Fibroblast of skin of right quadriceps (primary cell): ENCODE data around the gene CHCHD3.

Experiments
- DNase-seq: peaks from one replicate; pipeline ENCODE4 v3.0.0-alpha.2; 2013

Gene CHCHD3

GRCh38 chr7:132800522-132800921, 281.4 kb downstream of the CHCHD3 start:
- no peak for DNase-seq

- DNase-seq: no peak
Measured at GRCh38 chr7:132799081-132799413, 282.8 kb downstream of the CHCHD3 start.

DNA sequence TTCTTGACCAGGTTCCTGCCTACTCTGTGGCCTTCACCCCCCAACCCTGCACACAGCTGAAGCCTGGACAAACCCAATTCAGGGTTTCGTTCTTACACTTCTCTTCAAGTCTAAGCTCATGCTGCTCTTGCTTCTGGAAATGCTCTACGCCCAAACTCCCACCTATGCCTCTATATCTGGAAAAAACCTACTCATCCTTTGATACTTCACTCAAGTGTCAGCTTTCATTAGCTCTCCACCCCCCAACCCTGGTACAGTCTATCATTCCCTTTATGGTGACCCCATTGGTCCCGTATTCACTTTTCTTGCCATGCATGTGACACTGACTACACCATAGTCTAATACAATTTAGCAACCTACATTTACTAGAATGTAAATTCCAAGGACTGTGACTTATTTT, 284.7 kb downstream of the CHCHD3 start:
- DNase-seq: no peak

GRCh38 chr7:132793474-132793873, 288.4 kb downstream of the CHCHD3 start:
- DNase-seq: no peak

GRCh38 chr7:132791036-132791435, 290.9 kb downstream of the CHCHD3 start:
- no peak for DNase-seq

DNA sequence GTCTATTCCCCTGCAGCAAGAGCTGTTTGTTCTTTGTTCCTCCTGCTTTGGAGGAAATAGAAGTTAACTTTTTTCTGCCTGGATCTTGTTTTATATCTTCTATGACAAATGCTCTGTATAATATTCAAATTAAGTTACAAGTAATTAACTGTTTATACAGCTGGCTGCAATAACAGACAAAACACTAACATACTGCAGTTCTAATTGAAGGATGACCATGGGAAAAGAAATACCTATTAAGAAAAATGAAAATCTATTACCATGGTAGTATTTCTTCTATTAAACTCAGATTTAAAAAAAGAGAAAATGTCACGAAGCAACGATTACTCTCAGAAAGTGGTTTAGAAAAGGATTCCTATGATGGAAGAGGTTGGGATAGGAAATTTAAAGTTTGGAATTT, 291.8 kb downstream of the CHCHD3 start:
- DNase-seq: no peak

DNA sequence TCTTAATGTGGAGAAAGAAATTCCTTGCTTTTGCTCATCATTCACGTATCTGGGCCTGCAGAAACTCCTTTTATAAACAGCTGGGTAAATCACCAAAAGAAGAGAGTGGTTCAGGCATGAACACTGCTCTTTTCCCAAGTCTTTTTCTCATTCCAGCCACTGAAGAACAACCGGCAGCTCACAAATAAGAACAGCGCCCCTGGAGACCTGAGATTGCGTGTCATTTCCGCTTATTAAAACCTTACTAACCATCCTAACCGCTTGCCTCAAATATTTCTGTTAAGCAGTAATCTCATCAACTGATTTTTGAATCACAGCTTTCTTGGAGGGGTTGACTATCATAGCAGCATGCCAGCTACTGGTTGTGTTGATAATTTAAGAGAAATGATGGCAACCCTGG, 292.6 kb downstream of the CHCHD3 start:
- peak; percentile 40 for DNase-seq

- no peak for DNase-seq
Measured at GRCh38 chr7:132785870-132786269, 296.0 kb downstream of the CHCHD3 start.

DNA sequence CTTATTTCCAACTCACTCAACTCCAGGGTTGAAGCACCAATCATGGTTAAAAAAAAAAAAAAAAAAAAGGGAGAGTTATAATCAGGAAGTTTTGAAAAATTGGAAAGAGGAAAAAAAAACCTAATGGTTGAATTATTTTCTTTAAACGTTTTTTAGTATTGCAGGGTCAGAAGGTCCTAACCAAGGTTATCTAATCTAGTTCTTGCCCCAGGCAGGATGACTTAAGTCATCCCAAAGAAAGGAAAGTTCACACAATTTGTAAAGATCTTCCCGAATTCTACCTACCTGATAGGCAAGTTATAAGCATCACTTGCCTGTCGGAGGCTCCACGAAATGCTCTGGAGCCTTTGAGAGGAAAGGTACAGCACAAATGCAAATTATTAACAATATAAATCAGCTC, 297.5 kb downstream of the CHCHD3 start:
- DNase-seq: no peak

GRCh38 chr7:132783824-132784223, 298.1 kb downstream of the CHCHD3 start:
- DNase-seq: peak; percentile 89

DNA sequence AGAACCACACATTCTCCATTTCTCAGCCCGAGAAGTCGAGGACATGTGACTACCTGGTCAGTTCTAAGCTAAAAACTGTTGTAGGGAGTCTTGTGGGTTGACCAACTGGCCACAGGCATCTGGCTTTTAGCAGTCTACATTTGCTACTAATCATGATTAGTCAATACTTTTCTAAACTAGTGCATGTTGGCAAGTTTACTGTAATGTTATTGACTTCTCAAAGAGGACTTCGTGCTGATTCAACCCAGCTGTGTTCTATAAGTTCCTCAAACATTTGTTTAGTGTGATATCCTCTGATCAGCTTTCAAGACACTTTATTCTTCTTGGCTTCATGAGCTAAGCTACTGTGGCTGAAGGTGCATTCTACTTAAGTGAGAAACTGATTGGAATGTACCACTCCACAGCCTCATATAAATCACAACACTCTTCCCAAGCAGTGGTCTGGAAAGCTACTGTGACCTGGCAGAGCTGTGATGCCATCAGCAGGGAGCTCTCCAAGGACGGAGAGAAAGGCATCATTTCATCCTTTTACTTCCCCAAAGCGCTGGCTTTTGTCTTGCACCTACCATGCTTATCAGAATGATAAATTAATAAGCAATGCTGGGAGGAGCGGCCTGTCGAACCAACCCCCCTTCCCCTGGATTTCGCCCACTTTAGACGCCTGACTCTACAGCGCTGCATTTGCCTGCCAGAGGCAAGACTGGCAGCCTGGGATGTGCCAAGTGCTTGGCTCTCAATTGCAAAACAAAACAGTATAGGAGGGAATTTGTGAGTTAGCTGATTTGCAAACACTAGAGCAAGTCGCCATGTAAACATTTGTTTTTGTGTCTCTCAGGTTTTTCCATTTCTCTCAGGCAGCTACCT, 298.9 kb downstream of the CHCHD3 start:
- DNase-seq: peak; percentile 96

GRCh38 chr7:132780822-132781221, 301.1 kb downstream of the CHCHD3 start:
- DNase-seq: no peak

DNA sequence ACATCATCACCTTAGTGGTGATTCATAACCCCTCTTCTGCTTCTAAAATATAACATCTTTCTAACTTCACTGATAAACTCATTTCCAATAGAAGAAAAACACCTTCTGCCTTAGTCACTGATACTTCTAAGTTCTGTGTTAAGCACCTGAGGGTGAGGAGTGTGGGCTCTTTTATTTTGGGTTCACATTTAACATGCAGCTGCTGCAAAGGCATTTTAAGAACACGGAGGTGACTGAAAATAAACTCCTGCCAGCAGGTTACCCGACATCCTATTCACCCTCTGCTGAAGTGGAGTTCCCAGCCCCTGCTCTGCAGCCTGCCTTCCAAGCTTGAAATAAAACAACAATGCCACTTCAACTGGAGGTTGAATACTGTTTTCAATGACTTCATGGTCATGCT, 302.7 kb downstream of the CHCHD3 start:
- no peak for DNase-seq

DNA sequence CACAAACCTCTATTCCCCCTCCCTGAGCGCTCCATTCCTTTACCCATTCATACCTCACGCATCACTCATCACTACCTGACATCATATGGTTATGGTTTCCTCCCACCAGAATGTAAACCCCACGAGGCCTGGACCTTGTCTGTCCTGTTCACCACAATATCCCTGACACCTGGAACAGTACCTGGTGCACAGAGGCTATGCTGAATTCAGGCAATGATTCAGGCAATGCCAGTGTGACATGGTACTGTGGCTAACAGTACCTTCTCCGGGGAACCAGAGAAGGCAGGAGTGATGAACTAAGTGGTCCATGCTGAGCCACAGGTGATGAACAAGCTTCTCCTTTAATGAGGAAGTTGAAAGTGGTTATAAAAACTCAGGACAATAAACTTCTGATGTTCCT, 303.1 kb downstream of the CHCHD3 start:
- DNase-seq: no peak

GRCh38 chr7:132777956-132778355, 303.9 kb downstream of the CHCHD3 start:
- no peak for DNase-seq

GRCh38 chr7:132777414-132777813, 304.5 kb downstream of the CHCHD3 start:
- no peak for DNase-seq

DNA sequence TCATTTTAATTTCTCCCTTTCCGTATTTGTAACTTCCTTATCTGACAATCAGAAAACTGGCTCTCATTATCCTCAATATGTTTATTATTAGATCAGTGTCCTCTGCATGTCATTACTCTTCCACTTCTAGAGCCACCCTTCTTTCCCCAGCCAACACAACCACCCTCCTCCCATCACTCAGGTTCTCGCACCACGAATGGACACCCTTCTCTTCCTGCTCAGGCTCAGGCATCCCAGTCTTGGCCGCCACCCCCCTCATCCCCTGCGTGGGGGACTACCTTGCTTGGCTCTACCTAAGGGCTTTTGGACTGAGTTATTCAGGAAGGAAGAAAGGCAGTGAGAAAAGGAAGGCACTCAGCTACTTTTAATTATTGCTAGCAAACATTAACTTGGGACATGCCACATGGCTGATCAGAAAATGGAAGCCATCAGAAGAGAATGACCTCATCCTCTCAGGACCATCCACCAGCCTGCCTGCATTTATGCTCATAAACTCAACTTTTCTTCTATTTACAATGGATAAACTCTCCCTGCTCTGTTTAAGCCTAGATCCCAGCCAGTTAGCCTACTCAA, 305.8 kb downstream of the CHCHD3 start:
- DNase-seq: no peak

DNA sequence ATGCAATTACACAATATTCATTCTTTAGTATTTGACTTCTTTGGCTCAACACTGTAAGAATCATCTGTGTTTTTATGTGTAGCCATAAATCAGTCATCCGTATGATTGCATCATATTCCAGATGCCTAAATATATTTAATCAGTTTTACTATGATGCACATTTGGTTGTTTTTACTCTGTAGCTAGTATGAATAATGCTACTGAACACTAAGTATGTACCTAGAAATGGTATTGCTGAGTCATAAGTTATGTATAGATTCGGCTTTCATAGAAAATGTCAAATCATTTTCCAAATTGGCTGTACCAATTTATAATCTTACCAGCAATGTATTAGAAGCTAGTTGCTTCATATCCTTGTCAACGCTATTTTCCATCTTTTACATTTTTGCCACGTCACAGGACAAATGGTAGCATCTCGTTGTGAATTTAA, 308.3 kb downstream of the CHCHD3 start:
- peak; percentile 95 for DNase-seq

DNA sequence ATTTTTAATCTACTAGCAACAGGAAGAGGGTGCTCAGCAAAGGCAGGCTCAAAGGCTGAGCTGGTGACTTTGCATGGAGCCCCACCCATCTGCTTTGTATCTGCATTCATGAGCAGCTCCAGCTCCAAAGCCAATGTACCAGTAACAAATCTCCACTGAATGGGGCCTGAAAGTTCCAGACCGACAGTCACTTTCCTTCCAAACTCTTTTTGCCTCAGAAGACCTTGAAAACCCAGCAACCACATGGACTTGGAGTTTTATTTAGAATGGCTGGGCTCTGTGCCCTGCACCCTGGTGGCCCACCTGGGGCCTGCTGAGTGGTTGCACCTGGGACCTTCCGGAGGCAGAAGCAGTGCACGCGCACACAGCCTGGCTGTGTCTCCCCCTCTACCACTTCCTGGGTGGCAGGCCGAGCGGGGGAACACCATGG, 310.6 kb downstream of the CHCHD3 start:
- no peak for DNase-seq

DNA sequence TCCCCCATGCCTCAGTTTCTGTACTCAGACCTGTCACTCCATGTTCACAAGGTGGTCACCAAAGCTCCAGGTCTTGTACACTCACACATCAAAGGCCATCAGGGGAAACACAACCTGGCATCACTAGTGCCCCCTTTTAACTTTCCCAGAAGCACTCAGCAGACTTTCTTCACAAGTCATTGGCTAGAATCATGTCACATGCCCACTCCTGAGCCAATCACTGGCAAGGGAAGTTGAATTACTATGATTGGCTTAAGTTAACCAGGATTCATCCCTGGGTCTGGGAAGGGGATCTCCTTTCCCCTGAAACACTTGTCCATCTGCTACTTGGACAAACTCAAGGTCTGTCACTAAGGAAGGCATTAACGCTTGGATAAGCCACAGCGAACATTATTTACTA, 311.8 kb downstream of the CHCHD3 start:
- no peak for DNase-seq

DNA sequence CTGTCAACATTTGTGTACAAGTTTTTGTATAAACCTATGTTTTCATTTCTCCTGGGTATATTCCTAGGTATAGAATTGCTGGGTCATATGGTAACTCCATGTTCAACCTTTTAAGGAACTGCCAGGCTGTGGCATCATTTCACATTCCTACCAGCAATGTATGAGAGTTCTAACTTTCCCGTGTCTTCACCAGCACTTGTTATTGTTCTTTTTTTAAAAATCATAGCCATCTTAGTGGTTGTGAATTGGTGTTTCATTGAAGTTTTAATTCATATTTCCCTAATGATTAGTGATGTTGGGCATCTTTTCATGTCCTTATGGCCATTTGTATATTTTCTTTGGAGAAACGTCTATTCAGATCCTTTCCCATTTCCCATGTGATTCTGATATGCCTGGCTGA, 312.6 kb downstream of the CHCHD3 start:
- no peak for DNase-seq

GRCh38 chr7:132768099-132768498, 313.8 kb downstream of the CHCHD3 start:
- DNase-seq: no peak

DNA sequence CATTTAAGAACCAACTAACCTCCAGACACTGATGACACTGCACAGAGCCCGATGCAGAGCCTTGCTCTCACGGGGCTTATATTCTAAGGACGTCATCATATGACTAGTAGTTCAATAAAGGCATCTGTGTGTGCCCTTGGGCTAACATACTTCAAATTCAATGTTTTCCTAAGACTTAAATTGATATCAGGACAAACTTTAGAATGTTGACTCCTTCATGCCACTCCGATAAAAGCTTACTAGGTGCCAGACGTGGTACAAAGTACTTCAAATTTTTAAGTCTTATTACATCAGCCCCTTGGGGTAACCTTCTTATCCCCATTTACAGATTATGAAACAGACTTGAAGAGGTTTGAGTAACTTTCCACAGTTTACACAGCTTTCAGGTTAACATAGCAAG, 314.5 kb downstream of the CHCHD3 start:
- DNase-seq: no peak

DNA sequence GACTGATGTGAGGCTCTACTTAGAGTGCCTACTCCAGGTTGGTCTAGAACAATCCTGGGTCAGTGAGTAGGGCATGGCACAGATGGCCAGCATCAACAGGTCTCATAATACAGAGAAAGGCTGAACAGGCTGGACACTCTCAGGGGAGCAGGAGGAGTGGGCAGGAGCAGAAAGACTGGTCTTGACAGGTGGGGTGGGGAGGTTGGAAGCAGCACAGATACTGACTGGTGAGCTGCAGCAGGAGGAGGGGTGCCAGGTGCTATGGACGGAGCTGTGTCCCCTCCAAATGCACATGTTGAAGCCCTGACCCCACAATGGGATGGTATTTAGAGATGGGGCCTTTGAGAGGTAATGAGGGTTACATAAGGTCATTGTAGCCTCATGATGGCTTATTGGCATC, 315.2 kb downstream of the CHCHD3 start:
- no peak for DNase-seq

DNA sequence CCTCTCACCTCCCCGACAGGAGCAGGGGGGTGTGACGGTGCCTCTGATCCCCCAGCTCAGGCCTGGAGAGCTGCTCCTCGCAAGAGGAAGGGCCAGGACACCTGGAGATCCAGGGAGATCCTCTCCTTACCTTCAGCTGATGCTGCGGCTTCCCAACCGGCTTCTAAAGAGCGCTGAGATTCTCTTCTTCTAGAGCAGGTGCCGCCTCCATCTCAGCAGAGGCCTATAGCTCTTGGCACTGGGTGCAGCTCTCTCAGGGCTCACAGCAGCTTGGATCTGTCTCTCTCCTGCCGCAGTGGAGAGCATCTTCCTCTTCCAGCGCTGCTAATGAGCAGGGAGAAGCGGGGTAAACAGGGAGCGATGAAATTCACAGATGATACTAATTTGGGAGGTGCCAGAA, 316.0 kb downstream of the CHCHD3 start:
- no peak for DNase-seq
